HG03159 (cell line): ENCODE measurements around the gene ZSWIM3.

Experiments
- ATAC-seq: cut with Tn5 transposase; IDR thresholded peaks from one replicate; pipeline ENCODE4 v1.9.1; 2021; ENCODE audit warnings: mild to moderate bottlenecking, moderate library complexity; ENCODE audit not compliant: unreplicated experiment

Gene ZSWIM3

DNA sequence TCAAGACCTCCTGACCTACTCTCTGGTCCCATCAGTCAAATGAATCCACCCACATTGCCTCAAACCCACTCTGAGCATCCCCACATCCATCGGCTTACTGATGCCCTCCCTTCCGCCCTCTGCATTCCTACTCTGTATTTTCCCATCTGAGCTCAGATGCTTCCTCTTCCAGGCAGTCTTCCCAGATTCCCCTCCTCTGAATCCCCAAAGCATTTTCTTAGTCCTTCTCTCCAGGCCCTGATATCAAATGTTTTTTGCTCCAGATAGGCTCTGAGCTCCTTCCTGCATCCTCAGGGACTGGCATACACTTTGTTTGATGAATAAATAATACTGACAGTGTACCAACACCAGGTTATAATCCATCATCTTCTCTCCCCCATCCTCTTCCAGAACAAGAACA, 50.7 kb downstream of the ZSWIM3 start:
- ATAC-seq = no peak

DNA sequence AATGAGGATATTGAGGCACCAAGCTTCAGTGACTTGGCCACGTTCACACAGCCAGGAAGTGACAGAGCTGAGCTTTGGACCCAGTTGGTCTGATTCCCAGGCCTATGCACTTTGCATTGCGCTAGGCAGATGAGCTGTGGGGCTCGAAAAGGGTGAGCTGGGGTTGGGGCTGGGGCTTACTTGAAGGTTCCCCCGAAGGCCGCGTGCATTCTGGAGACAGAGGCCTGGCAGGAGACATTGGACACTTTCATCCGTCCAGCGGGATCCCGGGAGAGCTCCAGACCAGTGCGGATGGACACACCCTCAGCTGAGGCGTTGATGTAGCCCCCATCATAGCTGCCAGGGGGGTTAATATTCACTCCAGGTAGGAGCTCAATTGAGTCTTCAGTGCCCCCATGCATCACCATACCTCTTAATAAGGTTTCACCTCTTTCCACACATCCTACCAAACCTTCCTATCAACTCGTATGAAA, 52.0 kb downstream of the ZSWIM3 start:
- no peak for ATAC-seq

DNA sequence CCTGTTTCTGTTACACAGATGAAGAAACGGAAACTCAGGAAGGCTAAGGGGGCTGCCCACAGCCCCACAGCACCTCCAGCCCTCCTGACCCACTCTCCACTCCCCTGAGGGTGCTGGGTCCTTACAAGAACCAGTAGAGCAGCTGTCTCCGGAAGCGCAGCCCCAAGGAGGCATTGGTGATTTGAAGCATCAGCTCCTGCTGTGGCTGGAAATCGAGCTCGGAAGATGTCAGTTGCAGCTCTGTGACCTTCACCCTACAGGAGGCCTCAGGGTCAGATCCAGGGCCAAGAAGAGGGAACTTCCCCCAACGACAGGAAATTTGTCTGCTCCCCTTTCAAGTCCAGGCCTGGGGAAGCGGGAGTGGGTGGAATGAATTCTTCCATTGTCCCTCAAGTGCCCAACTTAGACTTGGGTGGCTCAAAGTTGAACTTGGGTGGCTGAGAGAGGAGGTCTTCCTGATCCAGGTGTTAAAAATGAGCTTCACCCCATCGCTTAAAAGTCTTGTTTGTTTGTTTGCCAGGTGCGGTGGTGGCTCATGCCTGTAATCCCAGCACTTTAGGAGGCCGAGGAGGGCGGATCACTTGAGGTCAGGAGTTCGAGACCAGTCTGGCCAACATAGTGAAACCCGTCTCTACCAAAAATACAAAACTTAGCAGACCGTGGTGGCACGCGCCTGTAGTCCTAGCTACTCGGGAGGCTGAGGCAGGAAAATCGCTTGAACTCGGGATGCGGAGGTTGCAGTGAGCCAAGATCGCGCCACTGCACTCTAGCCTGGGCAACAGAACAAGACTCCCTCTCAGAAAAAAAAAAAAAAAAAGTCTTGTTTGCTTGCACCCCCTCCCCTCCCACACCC, 52.6 kb downstream of the ZSWIM3 start:
- ATAC-seq = no peak

DNA sequence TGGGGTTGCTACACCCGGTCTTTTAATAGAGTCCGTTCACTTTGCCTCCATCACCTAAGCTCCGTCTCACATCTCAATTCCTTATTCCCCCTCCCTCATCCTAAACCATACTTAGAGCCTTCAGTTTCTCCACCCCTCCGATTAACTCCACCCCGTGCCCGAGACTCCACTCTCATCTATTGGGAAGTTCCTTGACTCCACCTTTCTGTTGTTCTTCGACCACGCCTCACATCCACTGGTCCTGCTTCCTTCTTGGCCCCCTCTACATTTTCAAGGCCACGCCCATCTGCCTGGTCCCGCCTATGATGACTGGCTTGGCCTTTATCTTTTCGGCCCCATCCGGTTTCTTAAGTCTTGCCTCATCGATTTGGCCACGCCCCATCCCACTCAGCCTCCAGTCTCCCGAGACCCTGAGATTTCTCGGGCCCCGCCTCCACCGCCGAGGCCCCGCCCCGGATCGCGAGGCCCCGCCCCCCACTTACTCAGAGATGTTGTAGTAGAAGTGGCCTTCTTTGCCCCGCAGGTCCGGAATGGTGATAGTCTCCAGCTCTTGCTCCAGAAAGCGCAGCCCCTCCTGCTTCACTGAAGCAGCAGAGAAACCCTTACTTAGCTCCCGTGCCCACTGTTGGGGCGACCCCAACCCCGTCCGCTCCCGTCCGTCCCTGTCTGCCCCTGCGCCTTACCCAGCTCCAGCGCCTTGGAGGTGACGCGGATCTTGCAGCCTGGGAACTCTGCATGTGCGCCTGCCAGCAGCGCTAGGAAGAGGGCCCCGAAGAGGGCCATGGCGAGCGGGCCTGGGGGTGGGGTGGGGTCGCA, 53.5 kb downstream of the ZSWIM3 start:
- peak; percentile 89 for ATAC-seq

DNA sequence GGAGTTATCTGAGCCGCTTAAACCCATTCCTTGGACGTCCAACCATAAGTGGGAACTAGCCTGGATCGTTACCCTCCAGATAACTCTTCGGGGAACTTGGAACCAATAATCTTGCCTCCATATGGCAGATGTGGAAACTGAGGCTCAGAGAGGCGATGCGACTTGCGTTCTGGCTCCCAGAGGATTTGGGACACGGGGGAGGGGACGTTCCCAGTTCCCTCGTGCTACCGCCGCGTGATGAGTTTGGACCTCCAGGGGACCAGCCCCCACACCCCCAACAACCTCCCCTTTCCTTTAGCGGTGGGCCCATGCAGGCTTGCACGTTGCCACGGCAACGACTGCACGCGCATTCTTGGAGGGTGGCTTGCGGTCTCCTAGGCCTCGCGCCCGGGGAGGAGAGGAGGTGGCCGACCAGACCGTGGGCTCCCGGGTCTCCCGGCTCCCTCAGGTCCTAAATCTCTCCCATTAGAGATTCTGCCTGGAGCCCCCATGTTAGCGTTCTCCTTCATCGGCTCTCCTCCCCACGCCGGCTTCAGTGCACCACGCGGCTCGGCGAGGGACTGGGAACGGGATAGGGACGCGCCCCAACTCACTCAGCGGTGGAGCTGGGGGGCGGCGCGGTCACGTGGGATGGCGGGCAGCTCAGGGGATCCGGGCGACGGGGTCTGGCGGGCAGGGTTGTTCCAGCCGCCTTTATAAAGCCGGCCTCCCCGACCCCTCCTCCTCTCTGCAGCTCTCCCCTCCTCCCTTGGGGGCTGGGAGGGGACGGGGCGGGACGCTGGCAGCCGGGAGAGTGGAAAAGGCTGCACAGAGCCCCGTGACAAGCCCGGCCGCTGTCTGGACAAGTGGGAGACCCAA, 54.3 kb downstream of the ZSWIM3 start, which contains the start of gene PLTP:
Gene PLTP (minus strand): TSS at position 670 of the 858 bp plus-strand sequence. CDS start 703 bp downstream, outside the sequence.
- ATAC-seq = peak; percentile 4

DNA sequence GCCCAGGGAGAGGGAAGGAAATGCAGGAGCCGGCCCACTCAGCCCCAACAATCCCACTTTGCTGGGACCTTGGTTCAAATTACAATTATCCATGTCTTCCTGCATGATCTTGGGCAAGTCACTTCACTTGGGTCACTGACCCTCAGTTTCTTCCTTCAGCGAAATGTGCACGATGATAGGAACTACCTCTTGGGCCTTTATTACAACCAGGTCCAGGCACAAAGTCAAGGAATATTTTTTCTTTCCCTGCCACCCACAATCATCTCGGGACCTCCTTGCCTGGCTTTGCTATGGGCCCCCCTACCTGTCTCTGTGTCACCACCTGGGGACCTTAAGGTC, 54.9 kb downstream of the ZSWIM3 start:
- no peak for ATAC-seq

DNA sequence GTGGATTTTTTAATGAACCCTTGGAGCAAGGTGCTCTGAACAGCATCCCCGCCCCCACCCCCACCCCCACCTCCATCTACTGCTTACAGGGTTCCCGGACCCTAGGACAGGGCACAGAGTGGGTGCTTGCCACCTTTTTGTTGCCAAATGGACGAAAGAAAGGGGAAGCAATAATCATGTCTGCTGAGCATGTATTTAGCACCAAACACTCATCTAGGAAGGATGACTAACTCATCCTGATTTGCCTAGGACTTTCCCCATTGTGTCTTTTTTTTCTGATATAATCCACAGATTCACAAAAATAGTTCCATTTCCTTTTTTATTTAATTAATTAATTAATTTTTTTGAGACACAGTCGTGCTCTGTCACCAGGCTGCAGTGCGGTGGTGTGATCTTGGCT, 55.7 kb downstream of the ZSWIM3 start:
- ATAC-seq = no peak

DNA sequence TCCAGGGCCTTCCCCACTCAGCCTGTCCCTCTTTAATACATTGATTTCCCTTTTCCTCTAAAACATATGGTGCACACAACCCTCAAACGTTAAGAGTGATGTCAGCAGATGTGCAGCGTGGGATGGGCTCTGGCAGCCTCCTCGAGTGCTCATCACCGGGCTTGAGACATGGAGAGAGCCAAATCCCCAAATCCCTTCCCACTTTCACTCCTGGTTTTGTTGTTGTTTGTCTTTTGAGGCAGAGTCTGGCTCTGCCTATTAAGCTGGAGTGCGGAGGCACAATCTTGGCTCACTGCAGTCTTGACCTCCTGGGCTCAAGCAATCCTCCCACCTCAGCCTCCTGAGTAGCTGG, 60.4 kb downstream of the ZSWIM3 start:
- ATAC-seq = no peak

DNA sequence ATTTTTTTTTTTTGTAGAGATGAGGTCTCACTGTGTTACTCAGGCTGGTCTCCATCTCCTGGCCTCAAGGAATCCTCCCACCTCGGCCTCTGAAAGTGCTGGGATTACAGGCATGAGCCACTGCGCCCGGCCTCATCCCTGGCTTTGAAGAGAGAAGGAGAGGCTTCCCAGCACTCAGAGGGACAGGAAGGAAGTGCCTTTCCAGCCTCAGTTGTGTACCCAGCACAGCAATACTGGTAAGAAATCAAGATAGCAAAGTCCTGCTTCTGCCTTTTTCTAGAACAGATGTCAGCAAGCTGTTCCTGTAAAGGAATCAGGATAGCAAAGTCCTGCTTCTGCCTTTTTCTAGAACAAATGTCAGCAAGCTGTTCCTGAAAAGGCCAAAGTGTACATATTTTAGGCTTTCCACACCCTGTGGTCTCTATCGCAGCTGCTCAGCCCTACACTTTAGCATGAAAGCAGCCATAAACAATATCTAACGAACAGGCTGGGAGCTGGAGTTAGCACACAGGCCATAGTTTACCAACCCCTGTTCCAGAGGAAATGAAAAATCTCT, 60.8 kb downstream of the ZSWIM3 start:
- no peak for ATAC-seq

DNA sequence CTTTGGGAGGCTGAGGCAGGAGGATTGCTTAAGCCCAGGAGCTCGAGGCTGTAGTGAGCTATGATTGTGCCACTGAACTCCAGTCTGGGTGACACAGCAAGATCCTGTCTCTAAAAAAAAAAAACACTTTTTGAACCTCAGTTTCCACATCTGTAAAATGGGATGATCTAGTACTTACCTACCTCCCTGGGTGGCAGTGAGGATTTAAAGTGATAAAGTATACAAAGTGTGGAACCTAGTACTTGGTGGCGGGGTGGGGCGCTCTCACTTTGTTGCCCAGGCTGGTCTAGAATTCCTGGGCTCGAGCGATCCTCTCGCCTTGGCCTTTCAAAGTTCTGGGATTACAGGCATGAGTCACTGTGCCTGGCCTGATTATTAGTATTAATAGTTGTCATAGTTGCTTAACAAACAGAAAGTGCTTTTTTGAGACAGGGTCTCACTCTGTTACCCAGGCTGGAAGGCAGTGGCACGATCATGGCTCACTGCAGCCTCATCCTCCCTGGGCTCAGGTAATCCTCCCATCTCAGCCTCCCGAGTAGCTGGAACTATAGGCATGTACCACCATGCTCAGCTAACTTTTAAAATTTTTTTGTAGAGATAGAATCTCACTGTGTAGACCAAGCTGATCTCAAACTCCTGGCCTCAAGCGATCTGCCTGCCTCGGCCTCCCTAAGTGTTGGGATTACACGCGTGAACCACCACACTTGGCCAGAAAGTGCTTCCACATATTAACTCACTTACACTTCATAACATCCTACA, 61.5 kb downstream of the ZSWIM3 start:
- no peak for ATAC-seq

DNA sequence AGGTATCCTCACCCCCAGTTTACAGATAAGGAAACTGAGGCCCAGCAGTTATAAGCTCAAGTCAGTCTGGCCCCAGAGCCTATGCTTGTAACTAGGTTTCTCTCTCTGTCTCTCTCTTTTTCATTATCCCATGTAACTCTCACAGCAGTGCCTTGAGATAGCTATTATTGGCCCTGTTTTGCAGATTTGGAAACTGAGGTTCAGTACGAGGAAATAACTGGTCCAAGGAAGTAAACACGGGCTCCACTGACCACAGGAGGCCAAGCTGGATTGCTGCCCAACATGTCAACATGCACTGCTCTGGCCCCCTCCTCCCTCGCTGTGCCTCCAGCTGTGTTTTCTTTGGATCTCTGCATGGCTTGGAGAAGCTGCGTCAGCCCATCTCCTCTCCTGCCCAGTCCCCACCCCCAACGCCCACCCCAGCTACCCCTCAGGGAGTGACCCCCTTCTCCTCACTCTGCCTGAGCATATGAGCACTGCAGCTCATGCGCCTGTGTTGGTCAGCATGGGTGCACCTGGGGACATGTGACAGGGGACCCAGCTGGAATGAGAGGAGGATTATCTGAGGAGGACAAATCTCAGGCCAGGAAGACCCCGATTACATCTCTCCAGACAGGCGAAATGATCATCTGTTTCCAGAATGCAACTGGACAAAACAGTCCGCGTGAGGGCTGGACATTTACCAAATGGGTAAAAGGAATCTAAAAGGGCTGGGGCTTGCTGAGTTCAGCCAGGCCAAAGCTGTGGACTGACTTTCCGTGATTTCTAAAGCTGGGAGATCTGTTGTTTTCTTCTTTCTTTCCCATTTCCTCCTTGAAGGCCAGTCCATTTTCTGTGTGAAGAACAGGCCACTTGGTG, 62.4 kb downstream of the ZSWIM3 start:
- no peak for ATAC-seq

DNA sequence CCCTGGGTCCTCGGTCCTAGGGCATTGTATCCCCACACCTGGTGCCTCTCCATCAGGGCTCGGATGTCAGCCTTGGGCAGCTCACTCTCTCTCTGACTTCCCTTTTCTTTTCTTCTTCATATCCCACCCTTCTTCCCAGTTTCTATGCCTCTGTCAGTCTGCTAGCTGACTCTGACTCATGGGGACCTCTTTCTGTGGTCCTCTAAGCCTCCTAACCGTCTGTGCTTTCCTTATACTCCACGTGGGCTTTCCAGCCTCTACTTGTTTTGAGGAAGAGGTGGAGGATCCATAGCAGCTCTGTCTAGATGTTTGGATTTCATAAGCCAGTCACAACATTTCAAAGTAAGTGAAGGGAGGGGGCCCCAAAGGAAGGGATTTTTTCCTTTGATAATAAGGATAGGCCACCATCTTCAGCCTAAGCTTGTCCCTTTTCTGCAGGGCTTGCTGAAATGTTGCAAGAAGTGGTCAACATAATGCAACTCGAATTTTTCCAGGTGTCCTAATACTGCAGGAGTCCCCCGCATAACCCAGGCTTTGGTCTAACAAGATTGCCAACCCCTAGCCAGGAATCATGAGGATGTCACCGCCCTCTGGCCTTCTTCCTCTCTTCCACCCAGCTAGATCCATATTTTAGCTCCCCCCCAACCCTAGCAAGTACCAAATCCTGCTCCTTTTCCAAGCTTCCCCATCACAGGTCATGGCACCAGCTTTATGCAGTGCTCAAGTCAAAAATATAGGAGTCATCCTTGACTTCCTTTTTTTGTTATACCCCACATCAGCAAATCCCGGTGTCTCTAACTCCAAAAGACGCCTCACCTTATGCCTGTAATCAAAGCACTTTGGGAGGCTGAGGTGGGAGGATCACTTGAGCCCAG, 63.3 kb downstream of the ZSWIM3 start:
- ATAC-seq = no peak

DNA sequence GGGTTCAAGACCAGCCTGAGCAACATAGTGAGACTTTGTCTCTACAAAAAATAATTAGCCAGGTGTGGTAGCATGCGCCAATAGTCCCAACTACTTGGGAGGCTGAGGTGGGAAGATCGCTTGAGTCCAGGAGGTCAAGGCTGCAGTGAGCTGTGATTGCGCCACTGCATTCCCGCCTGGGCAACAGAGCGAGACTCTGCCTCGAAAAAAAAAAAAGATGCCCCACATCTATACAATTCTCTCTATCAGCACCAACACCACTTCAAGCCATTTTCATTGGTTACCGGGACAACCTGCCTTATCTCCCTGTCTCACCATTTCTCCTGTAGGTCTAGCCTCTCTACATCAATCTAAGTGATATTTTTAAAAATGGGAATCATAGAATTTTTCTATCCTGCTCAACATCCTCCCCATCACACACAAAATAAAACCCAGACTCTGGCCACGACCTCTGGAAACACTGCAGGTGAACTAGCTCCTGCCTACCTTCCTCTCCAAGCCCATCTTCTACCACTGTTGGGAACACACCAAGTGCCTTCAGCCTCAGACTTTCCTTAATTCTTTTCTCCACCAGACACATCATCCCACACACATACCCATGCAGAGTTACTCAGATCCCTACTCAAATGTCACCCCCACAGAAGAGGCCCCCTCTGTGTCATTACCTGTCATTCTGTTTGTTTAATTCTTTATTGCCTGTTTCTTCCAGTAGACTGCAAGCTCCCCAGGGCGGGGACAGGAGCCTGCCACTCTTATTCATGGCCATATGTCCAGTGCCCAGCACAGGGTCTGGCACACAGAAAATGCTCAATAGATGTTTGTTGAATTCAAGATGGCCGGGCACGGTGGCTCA, 64.1 kb downstream of the ZSWIM3 start:
- ATAC-seq = no peak

DNA sequence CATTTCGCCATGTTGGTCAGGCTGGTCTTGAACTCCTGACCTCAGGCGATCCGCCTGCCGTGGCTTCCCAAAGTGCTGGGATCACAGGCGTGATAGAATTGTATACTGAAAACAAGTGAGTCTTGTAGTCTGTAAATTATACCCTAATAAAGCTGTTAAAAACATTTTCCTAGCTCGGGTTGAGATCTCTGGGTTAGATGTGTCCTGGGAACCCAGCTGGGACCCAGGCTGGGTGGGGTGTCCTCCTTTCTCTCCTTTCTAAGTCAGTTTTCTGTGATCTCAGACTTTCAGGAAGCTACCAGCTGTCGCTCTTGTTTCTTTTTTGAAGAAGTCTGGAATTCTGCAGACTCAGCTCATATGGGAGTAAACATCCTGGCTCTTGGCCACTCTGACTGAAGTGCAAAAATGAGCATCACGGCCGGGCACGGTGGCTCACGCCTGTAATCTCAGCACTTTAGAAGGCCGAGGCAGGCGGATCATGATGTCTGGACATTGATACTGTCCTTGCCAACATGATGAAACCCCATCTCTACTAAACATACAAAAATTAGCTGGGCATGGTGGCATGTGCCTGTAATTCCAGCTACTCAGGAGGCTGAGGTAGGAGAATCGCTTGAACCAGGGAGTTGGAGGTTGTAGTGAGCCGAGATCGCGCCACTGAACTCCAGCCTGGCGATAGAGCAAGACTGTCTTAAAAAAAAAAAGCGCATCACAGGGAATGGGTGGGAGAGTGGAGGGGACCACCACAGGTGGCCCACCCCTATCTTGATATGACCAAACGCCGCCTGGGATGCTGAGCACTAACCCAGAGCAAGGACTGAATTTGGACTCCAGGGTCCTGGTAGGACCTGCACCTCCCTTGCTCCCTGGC, 67.2 kb downstream of the ZSWIM3 start:
- ATAC-seq = no peak

DNA sequence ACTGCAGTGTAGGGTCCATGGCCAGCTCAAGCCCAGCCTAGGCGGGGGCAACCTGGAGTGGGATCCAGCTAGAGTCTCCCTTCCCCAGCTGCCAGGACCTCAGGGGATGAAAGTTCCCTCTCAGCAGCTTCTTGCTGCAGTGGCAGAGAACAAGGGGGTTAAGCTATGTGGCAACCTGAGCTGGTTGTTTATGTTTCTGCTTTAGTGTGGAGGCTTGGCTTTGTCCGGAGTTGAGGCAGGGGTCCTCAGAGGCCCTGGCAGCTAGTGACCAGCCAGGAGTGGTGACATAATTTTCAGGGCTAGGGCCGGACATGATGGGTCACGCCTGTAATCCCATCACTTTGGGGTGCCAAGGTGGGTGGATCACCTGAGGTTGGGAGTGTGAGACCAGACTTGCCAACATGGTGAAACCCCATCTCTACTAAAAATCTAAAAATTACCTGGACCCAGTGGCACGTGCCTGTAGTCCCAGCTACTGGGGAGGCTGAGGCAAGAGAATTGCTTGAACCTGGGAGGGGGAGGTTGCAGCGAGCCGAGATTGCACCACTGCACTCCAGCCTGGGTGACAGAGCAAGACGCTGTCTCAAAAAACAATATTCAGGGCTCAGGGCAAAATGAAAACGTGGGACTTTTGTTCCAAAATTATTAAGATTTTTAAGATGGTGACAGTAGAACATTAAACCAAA, 68.5 kb downstream of the ZSWIM3 start:
- no peak for ATAC-seq

DNA sequence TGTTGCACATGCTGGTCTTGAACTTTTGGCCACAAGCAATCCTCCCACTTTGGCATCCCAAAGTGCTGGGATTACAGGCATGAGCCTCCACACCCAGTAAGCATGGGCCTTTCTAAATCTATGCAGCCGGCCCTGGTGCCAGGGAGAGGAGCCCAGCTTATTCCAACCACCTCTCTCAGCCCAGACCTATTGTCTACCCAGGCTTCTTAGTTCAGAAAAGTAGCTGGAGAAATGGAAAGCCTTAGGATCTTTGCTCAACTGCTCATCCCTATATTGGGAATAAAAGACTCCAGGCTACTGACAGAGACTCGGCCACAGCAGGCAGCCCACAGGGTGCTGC, 69.3 kb downstream of the ZSWIM3 start:
- no peak for ATAC-seq
